AG20443 (cell line): ENCODE results near the gene ZNF470.

Experiments
- DNase-seq: peaks from one replicate; pipeline ENCODE4 v3.0.0; 2012; ENCODE audit warnings: low spot score, mixed read lengths

The ZNF470 gene

GRCh38 chr19:56608274-56608964, 41.2 kb downstream of the ZNF470 start:
- no peak for DNase-seq

DNA sequence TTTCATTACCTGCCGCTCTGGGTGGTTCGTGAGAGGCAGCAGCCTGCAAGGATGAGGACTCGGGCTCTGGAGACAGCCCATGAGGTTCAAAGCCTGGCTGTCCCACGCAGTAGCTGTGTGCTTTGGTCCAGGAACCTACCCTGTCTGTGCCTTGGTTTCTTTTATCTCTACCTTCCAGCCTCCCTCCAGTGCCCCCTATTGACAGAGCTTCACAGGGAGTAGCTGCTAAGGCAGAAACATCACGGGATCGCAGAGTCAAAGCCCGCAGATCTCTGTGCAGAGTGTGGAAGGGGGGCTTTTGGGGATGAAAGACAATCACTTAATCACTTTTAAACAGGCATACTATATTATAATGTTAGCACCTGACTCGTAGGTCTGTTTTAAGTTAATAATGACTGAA, 44.0 kb downstream of the ZNF470 start:
- no peak for DNase-seq

DNA sequence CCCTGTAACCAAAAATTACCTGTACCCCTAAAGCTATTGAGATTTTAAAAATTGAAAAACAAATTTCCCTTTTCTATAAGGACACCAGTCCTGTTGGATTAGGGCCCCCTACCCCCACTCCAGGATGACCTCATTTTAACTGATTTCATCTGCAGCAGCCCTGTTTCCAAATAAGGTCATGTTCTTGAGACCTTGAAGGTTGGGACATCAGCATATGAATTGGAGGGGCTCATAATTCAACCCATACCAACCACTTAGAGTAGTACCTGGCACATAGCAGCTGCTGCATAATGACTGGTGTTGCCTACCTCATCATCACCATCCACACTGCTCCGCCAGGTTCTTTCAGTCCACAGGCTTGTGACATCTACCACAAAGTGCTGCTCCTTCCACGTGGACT, 45.5 kb downstream of the ZNF470 start:
- DNase-seq, result no peak

DNA sequence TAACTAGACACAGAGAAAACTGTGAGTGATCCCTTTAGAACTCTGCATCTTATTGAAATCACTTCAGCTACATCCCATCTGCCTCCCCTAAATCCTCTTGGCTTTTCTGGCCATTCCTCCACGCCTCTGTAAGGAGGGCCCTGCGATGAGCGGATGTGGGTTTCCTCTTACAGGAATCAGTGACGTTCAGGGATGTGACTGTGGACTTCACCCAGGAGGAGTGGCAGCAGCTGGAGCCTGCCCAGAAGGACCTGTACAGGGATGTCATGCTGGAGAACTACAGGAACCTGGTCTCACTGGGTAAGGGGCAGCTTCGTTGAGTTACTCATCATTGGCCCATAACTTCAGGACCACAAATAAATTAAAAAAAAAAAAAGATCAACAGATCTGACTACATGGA, 46.4 kb downstream of the ZNF470 start:
- DNase-seq, result no peak

DNA sequence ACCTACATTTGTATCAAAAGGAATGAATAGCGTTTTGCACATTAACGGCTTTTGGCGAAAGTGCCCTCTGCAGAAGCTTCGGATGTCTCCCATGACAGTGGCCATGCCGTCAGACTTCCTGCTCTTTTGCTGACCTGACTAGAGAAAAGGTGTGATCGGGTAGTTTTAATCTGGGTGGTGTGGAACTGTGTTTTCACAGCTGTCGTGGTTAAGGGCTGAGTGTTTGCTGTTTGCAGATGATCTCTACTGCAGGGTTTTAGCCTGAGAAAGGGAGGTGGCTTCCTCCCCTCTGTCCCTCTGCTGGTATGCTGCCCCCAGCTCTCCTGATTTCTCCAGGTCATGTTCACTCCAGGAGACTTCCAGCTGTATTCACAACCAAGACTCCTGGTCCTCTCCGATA, 50.3 kb downstream of the ZNF470 start:
- no peak for DNase-seq

DNA sequence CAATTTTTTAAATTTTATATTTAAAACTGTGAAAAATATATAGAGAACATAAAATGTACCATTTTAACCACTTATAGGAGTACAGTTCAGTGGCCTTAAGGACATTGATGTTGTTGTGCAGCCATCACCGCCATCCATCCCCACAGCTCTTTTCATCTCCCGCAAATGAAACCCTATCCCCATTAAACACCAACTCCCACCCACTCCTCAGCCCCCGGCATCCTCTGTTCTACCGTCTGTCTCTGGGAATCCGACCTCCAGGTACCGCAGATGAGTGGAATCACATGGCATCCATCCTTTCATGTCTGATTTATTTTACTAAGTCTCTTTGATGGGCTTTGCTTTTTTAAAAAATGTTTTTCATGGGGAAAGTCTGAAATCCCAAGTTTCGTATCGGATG, 51.9 kb downstream of the ZNF470 start:
- no peak for DNase-seq

- no peak for DNase-seq
These were observed 55.1 kb downstream of the ZNF470 start for GRCh38 chr19:56622374-56622773.

GRCh38 chr19:56623006-56623405, 55.7 kb downstream of the ZNF470 start:
- DNase-seq, result no peak

DNA sequence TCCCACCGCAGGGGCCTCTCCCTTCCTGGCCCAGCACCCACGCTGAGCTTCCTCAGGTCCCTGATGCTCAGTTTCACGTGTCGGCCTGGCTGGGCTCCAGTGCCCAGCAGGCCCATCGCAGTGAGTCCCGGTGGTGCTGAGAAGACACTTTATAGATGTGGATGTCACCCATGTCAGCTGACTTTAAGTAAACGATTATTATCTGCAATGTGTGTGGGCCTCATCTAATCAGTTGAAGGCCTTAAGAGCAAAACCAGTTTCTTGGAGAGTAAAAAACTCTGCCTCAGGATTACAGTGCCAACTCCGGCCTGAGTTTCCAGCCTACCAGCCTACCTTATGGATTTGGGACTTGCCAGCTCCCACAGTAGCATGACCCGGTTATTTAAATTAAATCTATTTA, 58.4 kb downstream of the ZNF470 start:
- no peak for DNase-seq

DNA sequence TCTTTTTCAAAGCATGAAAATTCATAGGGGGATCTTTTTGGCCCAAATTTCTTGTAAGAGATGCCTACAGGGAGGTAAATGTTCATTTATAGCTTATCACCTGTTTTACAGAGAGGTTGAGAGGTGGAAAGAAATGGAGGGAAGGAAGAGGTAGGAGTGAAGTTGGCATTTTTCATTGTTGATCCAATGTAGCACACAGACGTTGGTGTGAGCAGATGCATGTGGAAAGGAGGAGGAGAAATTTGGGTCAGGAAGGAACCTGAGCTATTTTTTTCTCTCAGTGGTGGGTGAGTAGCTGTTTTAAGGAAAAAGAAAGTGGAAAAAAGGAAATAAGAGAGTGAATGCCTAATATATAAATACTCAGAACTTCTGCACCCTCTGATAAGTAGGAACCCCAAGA, 65.8 kb downstream of the ZNF470 start:
- no peak for DNase-seq

DNA sequence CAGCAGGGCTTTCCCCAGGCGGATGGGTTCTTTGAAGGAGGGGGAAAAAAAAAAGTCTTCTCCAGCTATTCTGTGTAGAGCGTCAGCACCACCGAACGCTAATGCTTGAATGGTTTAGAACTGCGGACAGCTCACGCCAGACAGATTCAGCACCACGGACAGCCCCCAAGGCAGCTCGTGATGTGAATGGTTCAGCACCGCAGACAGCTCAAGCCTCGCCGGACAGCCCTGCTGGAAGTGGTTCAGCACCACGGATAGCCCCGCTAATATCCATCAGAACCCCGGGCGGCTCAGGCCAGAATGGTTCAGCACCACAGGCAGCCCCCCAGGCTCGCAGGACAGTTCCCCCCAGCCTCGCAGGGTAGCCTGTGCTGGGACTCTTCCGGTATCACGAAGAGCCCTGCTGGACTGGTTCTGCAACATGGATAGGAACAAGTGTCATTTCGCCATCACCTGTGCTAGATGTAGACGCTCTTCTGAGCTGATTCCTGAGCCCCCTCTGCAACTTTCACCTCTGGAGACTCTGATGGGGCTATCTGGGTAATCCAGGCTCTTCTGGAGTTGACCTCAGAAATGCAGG, 70.8 kb downstream of the ZNF470 start:
- DNase-seq, result peak; percentile 74
